Panc1 (cell line): ENCODE data around the gene IGSF21.

Experiments
- POLR2AphosphoS5 ChIP-seq: IDR thresholded peaks from 2 replicates; pipeline ENCODE4 v1.6.1; 2012; ENCODE audit warnings: mild to moderate bottlenecking, low read depth, low read length, moderate library complexity
- SIN3A ChIP-seq: IDR thresholded peaks from 2 replicates; pipeline ENCODE4 v1.6.1; 2012; ENCODE audit warnings: low read depth, mild to moderate bottlenecking, low read length, moderate library complexity, borderline replicate concordance; ENCODE audit not compliant: insufficient read depth
- TF ChIP-seq, protein P1 (sequence below): fragments of 450-650 bp; IDR thresholded peaks from 2 replicates; pipeline ENCODE4 v1.5.1; 2017; ENCODE audit warnings: mild to moderate bottlenecking

DNA sequence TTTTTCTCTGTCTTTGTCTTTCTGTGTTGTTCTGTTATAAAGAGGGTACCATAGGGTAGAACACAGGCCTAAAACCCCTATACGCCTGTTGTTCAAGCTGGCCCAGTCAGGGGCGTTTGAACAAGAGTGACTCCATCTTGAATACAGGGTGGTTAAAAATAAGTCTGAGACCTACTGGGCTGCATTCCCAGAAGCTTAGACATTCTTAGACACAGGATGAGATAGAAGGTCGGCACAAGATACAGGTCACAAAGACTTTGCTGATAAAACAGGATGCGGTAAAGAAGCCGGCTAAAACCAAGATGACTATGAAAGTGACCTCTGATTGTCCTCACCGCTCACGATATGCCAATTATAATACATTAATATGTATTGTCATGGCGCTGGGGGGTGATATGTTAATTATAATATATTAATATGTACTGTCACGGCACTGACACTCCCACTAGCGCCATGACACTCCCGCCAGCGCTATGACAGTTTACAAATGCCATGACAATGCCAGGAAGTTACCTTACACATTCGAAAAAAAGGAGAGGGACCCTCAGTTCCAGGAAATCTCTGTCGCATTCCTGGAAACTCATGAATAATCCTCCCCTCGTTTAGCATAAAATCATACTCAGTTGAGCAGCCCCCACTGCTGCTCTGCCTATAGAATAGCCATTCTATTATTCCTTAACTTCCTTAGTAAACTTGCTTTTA is 314.6 kb downstream of the IGSF21 start:
- TF ChIP-seq, protein P1, sequence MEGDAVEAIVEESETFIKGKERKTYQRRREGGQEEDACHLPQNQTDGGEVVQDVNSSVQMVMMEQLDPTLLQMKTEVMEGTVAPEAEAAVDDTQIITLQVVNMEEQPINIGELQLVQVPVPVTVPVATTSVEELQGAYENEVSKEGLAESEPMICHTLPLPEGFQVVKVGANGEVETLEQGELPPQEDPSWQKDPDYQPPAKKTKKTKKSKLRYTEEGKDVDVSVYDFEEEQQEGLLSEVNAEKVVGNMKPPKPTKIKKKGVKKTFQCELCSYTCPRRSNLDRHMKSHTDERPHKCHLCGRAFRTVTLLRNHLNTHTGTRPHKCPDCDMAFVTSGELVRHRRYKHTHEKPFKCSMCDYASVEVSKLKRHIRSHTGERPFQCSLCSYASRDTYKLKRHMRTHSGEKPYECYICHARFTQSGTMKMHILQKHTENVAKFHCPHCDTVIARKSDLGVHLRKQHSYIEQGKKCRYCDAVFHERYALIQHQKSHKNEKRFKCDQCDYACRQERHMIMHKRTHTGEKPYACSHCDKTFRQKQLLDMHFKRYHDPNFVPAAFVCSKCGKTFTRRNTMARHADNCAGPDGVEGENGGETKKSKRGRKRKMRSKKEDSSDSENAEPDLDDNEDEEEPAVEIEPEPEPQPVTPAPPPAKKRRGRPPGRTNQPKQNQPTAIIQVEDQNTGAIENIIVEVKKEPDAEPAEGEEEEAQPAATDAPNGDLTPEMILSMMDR = no peak
- no peak for TF ChIP-seq POLR2AphosphoS5
- TF ChIP-seq SIN3A = no peak
